SIG-M5 (cell line): ENCODE results near the gene HAGHL.

Experiments
- DNase-seq: peaks from one replicate; lab custom pipeline; 2025; lab: John Stamatoyannopoulos, UW

The HAGHL gene

DNA sequence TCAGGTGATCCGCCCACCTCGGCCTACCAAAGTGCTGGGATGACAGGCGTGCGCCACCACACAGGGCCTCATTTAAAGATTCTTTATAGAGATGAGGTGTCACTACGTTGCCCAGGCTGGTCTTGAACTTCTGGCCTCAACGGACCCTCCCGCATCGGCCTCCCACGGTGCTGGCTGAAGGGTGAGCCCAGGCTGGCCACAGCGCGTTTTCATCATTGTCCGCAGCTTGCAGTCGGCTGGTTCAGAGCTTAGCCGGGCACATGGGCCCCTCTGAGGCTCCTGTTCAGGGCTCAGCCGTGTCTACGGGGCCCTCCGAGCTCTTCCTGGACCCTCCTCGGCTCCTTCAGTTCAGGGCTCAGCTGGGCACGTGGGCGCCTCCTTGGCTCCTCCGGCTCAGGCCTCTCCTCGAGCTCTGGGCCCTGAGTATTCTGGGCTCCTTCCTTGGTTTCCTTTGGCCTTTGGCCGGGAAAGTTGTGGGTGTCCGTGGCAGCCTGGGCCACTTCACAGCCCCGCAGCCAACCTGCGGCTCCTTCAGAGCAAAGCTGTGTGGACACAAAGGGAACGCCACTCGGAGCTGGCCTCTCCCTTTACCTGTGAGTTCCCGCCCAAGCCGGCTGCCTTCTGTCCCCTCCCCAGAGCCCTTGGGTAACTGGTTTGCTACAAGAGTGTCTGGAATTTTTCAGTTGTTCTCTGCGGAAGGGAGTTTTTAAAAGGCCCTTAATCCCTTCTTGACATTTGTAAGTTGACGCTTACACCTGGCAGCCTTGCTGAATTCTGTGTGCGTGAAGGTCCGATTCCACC, 32.4 kb downstream of the HAGHL start:
- no peak for DNase-seq

DNA sequence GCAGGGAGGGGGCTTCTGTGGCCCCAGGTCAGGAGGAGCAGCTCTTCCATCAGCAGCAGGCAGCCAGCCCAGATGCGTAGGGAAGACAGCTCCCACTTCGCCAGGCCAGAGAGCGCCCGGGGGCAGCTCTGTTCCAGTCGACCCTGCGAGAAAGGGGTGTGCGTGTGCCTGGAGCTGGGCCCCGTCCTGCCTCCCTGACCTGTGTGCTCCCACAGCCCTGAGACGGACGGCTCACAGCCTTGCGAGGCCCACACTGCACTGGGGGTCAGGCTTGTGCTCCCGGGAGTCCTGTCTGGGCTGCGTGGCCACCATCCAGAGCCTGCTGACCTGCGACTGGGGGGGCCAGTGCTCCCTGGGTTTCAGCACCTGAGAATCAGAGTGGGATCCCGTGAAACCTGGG, 33.2 kb downstream of the HAGHL start:
- DNase-seq: no peak

DNA sequence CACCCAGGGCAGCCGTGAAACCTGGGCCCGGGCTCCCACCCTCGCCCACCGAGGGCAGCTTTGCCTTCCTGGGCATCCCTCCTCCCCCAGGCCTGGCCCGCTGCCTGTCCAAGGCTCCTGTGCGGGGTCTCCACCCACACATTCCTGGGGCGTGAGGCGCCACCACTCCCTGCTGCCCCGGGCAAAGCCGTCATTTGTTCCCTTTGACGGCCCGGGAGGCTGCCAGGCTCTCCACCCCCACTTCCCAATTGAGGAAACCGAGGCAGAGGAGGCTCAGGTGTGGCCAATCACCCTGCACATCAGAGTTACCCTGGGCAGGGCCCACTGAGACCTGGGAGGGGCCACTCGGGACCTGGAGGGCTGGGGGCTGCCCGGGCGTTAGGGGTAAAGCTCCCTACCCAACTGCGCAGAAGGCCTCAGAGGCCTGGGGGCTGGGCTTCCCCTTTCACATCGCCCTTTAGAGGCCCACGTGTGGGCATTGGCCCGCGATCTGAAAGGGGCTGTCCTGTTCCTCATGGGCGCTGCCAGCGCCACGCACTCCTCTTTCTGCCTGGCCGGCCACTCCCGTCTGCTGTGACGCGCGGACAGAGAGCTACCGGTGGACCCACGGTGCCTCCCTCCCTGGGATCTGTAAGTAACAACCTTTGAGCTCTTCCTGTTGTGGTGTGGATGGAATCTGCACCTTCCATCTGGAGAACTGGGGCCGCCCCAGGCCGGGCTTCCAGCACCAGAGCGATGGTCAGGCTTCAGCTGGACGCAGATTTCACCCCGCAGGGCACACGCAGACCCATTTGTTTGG, 33.8 kb downstream of the HAGHL start, which contains the start of gene MSLN:
Gene MSLN (plus strand): TSS at position 190 of the 799 bp plus-strand sequence. CDS start 1,947 bp downstream, outside the sequence.
- DNase-seq: no peak

DNA sequence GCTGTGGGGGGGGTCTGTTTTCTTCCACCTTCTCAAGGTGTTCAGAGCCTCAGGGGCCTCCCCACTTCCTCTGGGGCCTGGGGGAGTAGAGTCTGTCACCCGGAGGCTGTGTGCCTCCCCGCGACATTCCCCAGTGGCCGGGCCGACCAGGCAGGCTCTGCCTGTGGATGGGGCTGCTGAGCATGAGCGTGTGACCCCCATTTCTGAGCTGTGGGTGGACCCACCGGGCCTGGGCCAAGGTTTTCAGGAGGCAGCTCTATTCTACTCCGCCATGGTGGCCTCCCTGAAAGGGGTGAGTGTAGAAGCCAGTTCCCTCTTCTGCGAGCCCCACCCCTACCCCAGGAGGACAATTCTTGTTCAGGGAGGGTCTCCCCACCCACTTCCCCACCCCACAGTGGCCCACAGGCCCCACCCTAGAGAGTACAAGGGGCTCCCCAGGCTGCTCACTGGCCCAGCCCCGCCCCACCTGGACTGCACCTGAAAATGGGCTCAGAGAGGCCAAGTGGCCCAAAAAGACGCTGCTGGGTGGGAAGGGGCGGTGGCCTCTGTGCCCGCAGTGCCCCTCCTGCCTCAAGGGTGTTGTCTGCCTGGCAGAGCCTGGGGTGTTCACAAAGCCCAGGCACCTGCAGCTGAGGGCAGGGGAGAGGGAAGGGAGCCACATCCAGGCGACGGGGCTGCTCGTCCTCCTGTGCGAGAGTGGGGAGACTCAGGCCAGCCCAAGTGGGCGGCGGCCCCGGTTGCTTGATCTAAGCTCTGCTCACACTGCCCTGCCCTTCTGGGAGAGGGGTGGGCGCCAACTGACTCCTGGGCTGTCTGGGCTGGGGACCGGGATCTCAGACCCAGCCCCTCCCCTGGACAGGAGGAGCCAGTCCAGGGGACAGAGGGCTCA, 35.0 kb downstream of the HAGHL start:
- DNase-seq: no peak

DNA sequence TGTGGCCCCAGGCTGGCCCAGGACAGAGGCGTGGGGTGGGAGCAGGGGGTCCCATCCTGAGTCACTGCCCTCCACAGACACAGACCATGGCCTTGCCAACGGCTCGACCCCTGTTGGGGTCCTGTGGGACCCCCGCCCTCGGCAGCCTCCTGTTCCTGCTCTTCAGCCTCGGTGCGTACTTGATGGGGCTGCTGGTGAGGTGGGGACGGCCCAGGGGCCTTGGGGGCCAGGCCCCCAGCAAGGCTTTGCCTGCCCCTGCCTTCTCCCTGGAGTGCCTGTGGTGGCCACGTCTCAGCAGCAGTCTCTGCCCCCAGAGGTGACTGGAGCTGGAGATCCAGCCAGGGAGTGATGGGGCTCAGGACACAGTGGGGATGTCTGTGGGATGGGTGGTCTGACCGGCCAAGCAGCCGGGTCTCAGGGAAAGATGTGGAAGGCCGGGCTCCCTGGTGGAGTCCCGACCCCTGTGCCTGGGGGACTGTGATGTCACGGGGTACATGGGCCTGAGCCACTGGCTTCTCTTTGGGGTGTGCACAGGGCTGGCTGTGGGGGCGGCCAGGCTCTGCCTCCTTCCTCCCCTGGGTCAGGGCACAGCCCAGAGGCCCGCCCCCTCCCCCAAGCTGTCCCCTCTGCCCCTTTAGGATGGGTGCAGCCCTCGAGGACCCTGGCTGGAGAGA, 35.8 kb downstream of the HAGHL start:
- no peak for DNase-seq

DNA sequence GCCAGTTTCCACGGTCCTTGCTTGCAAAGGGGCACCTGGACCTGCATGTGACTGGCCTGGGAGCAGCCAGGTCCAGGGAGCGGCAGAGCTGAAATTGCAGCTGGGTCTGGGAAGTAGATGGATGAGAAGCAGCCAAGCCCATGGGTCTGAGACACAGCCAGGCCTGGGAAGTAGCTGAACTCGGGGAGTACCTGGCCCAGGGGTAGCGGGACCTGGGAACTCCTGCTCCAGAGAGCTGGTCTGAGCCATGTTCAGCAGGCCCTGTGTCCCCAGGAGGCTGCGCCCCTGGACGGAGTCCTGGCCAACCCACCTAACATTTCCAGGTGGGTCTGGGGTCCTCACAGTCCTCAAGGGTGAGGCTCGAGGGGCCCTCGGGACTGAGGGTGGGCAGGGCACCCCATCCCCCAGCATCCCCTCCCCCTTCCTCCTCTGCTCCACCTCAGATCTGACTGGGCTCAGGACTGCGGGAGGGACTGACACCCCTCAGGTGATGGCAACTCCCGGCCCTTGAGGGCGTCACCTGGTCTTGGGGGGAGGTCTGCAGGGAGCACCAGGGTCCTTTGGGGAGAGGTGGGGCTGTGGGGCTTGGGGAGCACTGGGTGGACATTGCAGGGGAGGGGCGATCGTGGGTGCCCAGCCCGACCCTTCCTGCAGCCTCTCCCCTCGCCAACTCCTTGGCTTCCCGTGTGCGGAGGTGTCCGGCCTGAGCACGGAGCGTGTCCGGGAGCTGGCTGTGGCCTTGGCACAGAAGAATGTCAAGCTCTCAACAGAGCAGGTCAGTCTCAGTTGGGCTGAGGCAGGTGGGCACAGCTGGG, 36.7 kb downstream of the HAGHL start:
- no peak for DNase-seq

DNA sequence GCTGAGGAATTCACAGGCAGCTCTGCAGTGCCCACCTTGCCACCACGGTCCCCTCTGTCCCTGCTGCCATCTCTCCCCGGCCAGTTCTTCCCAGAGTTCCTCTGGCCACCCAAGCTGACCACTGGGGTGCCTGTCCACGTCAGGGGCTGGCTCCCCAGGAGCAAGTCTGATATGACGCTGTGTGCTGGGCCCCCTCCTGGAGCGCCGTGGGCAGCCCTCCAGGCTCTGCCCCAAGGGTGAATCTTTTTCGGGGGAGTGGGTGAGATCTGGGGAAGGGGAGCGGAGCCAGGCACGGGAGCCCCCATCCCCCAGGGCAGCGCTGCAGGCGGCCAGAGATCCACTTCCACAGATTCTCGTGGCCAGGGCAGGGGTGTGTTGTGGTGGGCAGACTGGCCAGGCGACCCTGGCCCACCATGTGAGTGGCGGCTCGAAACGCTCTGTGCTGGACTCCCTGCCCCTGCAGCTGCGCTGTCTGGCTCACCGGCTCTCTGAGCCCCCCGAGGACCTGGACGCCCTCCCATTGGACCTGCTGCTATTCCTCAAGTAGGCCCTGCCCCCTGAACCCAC, 37.4 kb downstream of the HAGHL start:
- no peak for DNase-seq

DNA sequence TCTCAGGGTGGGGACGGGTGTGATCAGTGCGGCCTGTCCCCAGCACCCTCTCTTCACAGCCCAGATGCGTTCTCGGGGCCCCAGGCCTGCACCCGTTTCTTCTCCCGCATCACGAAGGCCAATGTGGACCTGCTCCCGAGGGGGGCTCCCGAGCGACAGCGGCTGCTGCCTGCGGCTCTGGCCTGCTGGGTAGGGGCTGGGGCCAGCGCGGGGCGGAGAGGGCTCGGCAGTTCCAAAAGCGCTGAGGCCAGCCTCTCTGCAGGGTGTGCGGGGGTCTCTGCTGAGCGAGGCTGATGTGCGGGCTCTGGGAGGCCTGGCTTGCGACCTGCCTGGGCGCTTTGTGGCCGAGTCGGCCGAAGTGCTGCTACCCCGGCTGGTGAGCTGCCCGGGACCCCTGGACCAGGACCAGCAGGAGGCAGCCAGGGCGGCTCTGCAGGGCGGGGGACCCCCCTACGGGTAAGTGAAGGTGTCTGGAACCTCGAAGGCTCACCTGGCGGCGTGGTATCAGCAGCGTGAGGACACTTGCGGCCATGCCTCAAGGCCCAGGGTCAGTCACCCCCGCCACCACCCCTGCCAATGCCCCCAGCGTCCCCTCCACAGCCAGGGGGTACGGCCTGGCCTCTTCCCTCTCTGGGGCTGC, 38.1 kb downstream of the HAGHL start:
- DNase-seq: no peak

DNA sequence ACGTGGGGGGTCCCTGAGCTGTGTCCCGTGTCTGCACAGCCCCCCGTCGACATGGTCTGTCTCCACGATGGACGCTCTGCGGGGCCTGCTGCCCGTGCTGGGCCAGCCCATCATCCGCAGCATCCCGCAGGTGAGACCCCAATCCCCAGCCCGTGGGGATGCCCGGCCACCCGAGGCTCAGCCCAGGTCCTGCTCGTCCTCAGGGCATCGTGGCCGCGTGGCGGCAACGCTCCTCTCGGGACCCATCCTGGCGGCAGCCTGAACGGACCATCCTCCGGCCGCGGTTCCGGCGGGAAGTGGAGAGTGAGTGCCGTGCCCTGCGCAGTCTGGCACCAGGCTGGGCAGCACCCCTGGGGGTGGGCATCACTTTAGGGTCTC, 38.6 kb downstream of the HAGHL start:
- DNase-seq: no peak

DNA sequence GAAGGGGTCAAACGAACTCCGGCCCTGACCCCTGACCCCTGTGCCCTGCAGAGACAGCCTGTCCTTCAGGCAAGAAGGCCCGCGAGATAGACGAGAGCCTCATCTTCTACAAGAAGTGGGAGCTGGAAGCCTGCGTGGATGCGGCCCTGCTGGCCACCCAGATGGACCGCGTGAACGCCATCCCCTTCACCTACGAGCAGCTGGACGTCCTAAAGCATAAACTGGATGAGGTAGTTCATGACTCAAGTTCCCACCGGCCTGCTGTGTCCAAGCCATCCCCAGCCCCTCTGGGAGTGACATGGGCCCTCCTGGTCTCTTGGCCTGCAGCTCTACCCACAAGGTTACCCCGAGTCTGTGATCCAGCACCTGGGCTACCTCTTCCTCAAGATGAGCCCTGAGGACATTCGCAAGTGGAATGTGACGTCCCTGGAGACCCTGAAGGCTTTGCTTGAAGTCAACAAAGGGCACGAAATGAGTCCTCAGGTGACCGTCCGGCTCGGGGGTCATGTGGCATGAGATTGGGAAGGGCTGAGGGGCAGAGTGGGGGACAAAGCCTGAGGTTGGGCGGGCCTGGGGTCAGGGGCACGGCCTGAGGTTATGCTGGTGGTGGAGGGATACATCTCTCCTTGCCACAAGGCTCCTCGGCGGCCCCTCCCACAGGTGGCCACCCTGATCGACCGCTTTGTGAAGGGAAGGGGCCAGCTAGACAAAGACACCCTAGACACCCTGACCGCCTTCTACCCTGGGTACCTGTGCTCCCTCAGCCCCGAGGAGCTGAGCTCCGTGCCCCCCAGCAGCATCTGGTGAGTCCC, 39.3 kb downstream of the HAGHL start:
- DNase-seq: no peak

DNA sequence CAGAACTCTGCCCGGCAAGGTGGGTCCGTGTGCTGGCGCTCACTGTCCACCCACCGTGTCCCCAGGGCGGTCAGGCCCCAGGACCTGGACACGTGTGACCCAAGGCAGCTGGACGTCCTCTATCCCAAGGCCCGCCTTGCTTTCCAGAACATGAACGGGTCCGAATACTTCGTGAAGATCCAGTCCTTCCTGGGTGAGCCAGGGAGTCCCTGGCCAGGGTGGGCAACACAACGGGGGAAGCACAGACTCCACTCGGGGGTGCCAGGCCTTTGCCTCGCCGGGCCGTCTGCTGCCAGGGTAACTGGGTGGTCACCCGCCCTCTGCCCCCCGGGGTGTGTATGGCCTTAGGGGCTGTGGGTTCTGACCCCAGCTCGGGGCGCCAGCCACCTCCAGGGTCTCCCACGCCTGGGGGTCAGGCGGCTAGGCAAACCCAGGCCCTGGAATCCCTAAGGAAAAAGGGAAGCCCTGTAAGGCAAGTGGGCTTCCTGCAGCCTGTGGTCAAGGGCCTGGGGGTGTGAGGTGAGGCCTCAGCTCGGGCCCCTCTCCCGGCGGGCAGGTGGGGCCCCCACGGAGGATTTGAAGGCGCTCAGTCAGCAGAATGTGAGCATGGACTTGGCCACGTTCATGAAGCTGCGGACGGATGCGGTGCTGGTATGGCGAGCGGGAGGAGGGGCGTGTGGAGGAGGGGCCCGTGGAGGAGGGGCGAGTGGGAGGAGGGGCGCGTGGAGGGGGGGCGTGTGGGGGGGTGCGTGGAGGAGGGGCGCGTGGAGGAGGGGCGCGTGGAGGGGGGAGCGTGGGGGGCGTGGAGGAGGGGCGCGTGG, 40.1 kb downstream of the HAGHL start:
- DNase-seq: no peak

DNA sequence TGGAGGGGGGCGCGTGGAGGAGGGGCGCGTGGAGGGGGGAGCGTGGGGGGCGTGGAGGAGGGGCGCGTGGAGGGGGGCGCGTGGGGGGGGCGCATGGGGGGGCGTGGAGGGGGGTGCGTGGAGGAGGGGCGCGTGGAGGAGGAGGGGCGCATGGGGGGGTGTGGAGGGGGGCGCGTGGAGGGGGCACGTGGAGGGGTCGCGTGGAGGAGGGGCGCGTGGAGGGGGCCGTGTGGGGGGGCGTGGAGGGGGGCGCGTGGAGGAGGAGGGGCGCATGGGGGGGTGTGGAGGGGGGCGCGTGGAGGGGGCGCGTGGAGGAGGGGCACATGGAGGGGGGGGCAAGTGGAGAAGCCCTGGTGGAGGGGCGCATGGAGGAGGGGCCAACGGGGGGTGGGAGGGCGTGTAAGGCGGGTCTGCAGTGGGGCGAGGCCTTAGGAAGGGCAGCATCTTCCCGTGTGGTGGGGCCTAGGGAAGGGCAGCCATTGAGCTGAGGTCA, 40.9 kb downstream of the HAGHL start:
- DNase-seq: no peak

DNA sequence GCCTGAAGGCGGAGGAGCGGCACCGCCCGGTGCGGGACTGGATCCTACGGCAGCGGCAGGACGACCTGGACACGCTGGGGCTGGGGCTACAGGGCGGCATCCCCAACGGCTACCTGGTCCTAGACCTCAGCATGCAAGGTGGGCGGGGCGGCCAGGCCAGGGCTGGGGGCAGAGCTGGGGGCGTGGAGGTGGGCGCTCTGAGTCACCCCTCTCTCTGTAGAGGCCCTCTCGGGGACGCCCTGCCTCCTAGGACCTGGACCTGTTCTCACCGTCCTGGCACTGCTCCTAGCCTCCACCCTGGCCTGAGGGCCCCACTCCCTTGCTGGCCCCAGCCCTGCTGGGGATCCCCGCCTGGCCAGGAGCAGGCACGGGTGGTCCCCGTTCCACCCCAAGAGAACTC, 41.5 kb downstream of the HAGHL start:
- DNase-seq: no peak

DNA sequence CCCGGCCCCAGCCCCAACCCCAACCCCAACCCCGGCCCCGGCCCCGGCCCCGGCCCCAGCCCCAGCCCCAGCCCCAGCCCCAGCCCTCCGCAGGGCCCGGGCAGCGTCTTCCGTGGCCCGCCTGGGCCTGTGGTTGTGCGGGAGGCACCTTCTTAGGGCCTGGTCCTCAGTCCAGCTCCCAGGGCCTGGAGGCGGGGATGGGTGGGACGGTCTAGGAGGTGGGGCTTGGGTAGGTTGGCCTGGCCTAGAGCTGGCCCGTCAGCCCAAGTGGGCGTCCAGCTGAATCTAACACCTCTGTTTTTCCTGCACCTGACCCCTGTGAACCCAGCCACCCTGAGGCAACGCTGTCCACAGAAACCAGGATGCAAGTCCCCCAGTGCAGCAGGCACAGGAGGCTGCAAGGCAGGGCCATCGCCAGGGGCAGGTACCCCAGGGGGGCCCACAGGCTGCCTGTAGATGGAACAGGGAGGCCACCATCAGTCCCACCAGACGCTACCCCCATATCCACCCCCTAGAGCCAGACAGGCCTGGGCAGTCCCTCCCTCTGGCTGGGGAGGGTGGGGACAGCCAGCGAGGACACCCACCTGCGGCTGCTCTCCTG, 42.4 kb downstream of the HAGHL start:
- no peak for DNase-seq

DNA sequence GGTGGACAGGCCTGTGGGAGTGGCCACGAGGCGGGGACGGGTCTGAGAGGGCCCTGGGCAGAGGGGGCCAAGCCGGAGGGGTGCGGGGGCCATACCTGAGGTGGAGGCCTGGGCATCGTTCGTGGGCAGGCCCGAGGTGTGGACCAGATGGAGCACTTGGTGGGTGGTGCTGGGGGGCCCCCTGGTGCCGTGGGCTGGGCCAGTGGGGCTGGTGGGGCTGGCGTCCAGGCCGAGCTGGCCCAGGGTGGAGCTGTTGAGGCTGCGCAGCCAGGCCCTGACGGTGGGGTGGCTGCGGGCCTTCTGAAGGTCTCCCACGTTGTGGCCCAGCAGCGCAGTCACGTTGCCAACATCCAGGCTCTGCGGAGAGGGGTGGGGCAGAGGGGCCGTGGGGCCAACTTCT, 43.0 kb downstream of the HAGHL start:
- DNase-seq: no peak

DNA sequence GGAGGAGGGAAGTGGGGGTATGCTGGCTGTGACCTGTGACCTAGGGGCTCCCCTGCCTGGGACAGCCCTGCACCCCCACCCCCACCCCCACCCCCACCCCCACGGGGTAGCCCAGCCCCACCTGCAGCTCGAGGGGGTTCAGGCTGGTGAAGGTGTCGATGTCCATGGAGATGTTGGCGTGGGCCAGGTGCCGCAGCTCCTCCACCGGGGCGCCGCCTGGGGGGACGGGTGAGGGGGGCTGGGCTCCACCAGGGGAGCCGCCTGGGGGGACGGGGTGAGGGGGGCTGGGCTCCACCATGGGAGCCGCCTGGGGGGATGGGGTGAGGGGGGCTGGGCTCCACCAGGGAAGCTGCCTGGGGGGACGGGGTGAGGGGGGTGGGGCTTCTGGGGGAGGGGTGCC, 43.5 kb downstream of the HAGHL start:
- no peak for DNase-seq

DNA sequence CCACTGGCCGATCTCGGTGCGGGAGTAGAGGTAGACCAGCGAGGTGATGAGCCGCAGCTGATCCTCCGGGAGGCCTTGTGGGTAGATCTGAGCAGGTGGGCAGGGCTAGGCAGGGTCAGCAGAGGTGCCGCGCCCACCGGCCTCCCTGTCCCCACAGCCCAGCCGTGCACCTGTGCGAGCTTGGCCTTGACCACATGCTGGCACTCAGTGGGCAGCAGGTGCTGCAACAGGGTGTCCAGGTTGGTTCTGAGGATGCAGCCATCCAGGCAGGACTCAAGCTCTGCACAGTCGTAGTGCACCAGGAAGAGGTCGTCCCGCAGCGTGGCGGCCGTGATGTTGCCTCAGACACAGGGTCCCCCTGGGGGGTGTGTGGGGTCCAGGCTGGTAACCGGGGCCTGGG, 46.1 kb downstream of the HAGHL start:
- no peak for DNase-seq
